WERI-Rb-1 (cell line): Measurements from ENCODE around the gene AATK.
"Not testable (repeated sequence)": the region's sequence is repeated elsewhere in the genome, so short reads cannot be mapped to it uniquely, and the experiment has no call there.

ENCODE experiments used
- DNase-seq: peaks from one replicate; pipeline ENCODE4 v3.0.0-alpha.2; 2020
- H3K27ac ChIP-seq: fragments of 250-450 bp; sonication (Bioruptor Pico); 2 replicates; pipeline ENCODE4 v1.5.1; 2020; ENCODE audit warnings: mild to moderate bottlenecking, moderate library complexity
- H3K27me3 ChIP-seq: fragments of 250-450 bp; sonication (Bioruptor Pico); 2 replicates; pipeline ENCODE4 v1.5.1; 2021; ENCODE audit warnings: mild to moderate bottlenecking, low read depth, moderate library complexity; ENCODE audit not compliant: insufficient read depth, severe bottlenecking
- H3K36me3 ChIP-seq: fragments of 250-450 bp; sonication (Bioruptor Pico); 2 replicates; pipeline ENCODE4 v1.5.1; 2020; ENCODE audit warnings: mild to moderate bottlenecking, moderate library complexity
- H3K4me3 ChIP-seq: 2 replicates; pipeline ENCODE4 v1.5.1; 2011; ENCODE audit warnings: low read depth, mild to moderate bottlenecking, control low read depth, low read length
- H3K9me3 ChIP-seq: fragments of 250-450 bp; sonication (Bioruptor Pico); 2 replicates; pipeline ENCODE4 v1.5.1; 2021; ENCODE audit warnings: mild to moderate bottlenecking, moderate library complexity; ENCODE audit not compliant: severe bottlenecking
- CTCF ChIP-seq: IDR thresholded peaks from 2 replicates; pipeline ENCODE4 v1.5.1; 2011; ENCODE audit warnings: low read depth, mild to moderate bottlenecking, control low read depth, inconsistent platforms, low read length

The AATK gene

DNA sequence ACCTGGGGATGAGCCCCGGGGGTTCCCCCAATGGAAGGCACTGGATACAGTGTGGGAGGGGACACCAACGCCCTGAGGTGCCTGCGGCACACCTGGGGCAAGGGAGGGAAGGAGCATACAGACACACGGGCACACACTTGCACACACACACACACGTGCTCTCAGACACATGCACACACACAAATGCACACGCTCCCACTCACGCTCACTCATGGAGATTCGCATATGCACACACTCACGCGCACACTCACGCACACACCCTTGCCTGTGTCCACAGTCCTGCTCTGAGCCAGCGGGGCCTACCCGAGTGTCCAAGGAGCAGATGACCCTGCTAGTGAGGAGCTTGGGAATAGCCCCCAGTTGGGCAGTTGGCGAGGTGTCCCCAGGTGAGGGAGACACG, 17.4 kb downstream of the AATK start:
- H3K36me3 ChIP-seq = no peaks in the 10 kb centered on the region
- no peak overlapping the region for H3K4me3 ChIP-seq
- H3K9me3 ChIP-seq = no peaks in the 10 kb centered on the region
- no peak for TF ChIP-seq CTCF
- H3K27me3 ChIP-seq = no peaks in the 10 kb centered on the region
- no peak overlapping the region for H3K27ac ChIP-seq
- DNase-seq = no peak

DNA sequence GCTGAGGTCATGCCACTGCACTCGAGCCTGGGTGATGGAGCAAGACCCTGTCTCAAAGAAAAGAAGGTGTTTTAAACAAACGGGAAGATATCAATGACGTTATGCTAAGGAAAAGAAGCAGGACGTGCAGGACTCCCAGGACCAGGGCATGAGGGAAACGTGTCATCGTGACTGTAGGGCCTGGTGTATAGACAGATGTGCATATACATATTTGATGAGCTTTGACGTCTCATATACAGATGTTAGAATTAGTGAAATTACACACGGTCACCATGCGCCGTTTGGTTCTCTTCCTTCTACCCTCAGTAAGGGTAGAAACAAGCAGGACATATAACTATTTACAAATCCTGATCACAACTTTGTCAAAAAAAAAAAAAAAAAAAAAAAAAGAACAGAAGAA, 18.3 kb downstream of the AATK start:
- no peaks in the 10 kb centered on the region for H3K9me3 ChIP-seq
- TF ChIP-seq CTCF = no peak
- no peaks in the 10 kb centered on the region for H3K36me3 ChIP-seq
- H3K4me3 ChIP-seq = no peak overlapping the region
- no peak for DNase-seq
- H3K27me3 ChIP-seq = no peaks in the 10 kb centered on the region
- H3K27ac ChIP-seq = no peak overlapping the region

GRCh38 chr17:81146208-81146607, 19.8 kb downstream of the AATK start:
- H3K4me3 ChIP-seq, H3K36me3 ChIP-seq, H3K27ac ChIP-seq, H3K9me3 ChIP-seq, DNase-seq, H3K27me3 ChIP-seq: not testable (repeated sequence)

DNA sequence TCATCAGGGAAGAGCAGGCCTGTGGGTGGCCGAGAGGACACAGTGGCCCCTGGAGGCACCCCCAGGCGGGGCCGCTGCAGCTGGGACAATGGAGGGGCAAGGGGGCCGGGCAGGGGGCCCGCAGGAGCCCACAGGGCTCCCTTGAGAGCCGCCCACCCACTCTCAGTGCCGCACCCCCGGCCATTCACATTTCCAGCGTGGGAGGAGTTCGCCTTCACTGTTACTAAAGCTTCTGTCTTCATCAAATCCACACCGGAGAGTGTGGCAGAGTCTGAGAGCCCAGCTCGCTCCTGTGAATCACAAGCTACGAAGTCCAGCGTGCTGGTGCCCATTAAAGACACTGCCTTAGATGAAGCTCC, 21.6 kb downstream of the AATK start:
- no peak for TF ChIP-seq CTCF
- no peaks in the 10 kb centered on the region for H3K36me3 ChIP-seq
- no peak overlapping the region for H3K4me3 ChIP-seq
- H3K27me3 ChIP-seq = no peaks in the 10 kb centered on the region
- no peaks in the 10 kb centered on the region for H3K9me3 ChIP-seq
- DNase-seq = no peak
- H3K27ac ChIP-seq = no peak overlapping the region

DNA sequence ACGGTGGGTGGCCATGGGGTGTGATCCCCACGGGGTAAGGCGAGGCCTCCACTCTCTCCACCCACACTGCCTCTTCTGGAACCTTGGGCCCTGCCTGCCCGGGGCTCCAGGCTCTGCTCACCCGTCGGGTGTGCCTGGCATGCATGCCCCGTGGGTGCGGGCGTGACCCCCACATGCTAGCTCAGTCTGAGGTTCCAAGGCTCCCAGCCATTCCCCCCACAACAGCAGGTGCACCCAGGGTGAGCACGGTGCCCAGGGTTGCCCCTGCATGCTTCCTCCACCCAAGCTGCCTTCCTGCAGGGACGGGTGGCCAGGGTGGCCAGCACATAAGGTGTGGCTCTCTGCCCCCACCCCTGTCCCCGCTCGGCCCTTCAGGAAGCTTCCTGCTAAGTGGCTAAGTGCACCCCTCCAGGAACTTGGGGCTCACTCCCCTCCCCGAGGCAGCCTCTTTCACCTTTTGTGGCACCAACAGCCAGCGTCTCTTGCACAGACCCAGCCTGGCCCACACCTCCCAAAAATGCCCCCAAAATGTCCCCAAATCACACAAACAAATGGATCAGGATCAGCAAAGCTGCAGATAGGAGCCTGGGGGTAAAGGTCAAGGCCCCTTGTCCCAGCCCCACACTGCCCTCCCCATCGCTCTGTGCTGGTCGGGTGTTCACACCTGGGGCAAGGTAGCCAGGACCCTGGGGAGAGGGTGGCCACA, 22.2 kb downstream of the AATK start:
- Histone ChIP-seq H3K9me3 (no peaks in the 10 kb centered on the region), H3K27ac (no peak overlapping the region; the same call in 1 of the 2 replicates), H3K27me3 (no peaks in the 10 kb centered on the region), H3K4me3 (no peak overlapping the region), H3K36me3 (no peaks in the 10 kb centered on the region)
- TF ChIP-seq CTCF = no peak
- no peak for DNase-seq

DNA sequence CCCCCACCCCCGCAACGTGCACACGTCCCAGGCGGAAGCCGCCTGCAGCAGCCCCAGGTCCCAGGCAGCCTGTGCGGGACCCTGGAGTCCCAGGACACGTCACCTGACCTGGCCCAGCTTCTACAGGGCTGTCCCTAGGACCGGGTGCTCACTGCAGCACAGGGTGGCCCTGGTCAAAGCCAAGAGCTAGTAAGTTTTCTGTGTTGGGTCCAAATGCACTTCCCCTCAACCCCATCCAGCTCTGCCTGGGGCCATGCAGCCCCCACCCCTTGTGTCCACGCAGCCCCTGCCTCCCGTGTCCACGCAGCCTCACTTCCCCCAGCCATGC, 22.9 kb downstream of the AATK start:
- Histone ChIP-seq H3K36me3 (no peaks in the 10 kb centered on the region), H3K4me3 (no peak overlapping the region), H3K27me3 (no peaks in the 10 kb centered on the region), H3K9me3 (no peaks in the 10 kb centered on the region), H3K27ac (peak overlapping the region; percentile 37; the same call in 1 of the 2 replicates)
- no peak for TF ChIP-seq CTCF
- DNase-seq = no peak
